Sciatic nerve (tissue), 2 donors: ENCODE data around the gene XPO4. TPM values are rescaled to one million over a fixed set of nuclear protein-coding genes. Genes with fewer than 3 reads are reported as not detected.
"Not testable (repeated sequence)": the region's sequence is repeated elsewhere in the genome, so short reads cannot be mapped to it uniquely, and the experiment has no call there.

Experiments
- ATAC-seq: fragments of 200-7000 bp; cut with Tn5 transposase; one replicate; pipeline ENCODE4 v1.9.1; 2020; ENCODE audit warnings: mild to moderate bottlenecking, moderate library complexity
- DNase-seq: peaks from one replicate; pipeline ENCODE4 v3.0.0-alpha.2; 2020; ENCODE audit warnings: low spot score
- intact Hi-C: fragments of 100-400 bp; cut with DNase I; formaldehyde crosslinking; loops from one replicate; pipeline ENCODE4 v1.14.2; 2022
- total RNA-seq: library from RNA; stranded (reverse); fragmentation: NEBNext Ultra II Directional; extraction: Animal tissue kit (Norgen Biotek cat#: 25700); gene quantifications from one replicate; pipeline ENCODE4 v1.2.1, GENCODE V29; 2021
- donor health status: DM: no; HTN: no; CAD: no.
- donor health status: DM: no; HTN: no; CAD: no.

Gene XPO4
- total RNA-seq, 1 donor from 2014 or later: 13.9 TPM

GRCh38 chr13:20901668-20902437 lies 693 bp downstream of the XPO4 start:
- no peak for DNase-seq
- ATAC-seq: peak; percentile 54
- intact Hi-C loops: no loop called here

GRCh38 chr13:20894245-20894644 lies 8.3 kb downstream of the XPO4 start:
- ATAC-seq (no peak), DNase-seq (no peak)
- intact Hi-C loops: no loop called here

- DNase-seq (no peak), ATAC-seq (no peak)
- intact Hi-C loops: no loop called here
Observed at GRCh38 chr13:20891768-20892167, 10.8 kb downstream of the XPO4 start.

- no peak for ATAC-seq
- DNase-seq: no peak
- intact Hi-C loops: no loop called here
Observed at GRCh38 chr13:20891034-20891433, 11.5 kb downstream of the XPO4 start.

GRCh38 chr13:20890540-20890939 lies 12.0 kb downstream of the XPO4 start:
- DNase-seq, intact Hi-C loops, ATAC-seq: not testable (repeated sequence)

- intact Hi-C loops: no loop called here
- DNase-seq: no peak
- no peak for ATAC-seq
Observed at GRCh38 chr13:20882206-20882605, 20.3 kb downstream of the XPO4 start.

DNA sequence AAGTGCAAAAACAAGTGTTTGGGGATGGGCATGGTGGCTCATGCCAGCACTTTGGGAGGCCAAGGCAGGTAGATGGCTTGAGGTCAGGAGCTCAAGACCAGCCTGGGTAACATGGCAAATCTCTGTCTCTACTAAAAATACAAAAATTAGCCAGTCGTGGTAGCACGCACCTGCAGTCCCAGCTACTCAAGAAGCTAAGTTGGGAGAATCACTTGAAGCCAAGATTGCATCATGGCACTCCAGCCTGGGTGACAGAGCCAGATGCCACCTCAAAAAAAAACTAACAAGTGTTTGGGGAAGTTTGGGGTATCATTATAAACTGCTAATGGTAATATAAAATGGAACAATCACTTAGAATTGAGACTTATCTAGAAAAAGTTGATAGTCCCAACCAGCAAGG lies 24.6 kb downstream of the XPO4 start:
- intact Hi-C loops: no loop called here
- no peak for DNase-seq
- no peak for ATAC-seq

- not testable (repeated sequence) for ATAC-seq
Observed at GRCh38 chr13:20876802-20877201, 25.7 kb downstream of the XPO4 start.

DNA sequence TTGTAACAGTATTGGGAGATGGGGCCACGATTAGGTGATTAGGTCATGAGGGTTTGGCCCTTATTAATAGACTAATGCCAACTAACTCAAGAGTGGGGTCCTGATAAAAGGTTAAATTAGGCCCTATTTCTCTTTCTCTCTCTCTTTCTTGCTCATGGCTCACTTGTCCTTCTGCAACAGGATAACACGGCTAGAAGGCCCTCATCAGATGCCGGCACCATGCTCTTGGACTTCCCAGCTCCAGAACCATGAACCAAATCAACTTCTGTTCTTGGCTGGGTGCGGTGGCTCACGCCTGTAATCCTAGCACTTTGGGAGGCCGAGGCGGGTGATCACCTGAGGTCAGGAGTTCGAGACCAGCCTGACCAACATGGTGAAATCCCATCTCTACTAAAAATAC lies 28.1 kb downstream of the XPO4 start:
- DNase-seq, ATAC-seq, intact Hi-C loops: not testable (repeated sequence)

More at GRCh38 chr13:20876802-20877201, 25.7 kb downstream of the XPO4 start:
- DNase-seq, intact Hi-C loops: not testable (repeated sequence)

GRCh38 chr13:20873348-20873747 lies 29.2 kb downstream of the XPO4 start:
- intact Hi-C loops: no loop called here
- ATAC-seq (no peak), DNase-seq (no peak)

DNA sequence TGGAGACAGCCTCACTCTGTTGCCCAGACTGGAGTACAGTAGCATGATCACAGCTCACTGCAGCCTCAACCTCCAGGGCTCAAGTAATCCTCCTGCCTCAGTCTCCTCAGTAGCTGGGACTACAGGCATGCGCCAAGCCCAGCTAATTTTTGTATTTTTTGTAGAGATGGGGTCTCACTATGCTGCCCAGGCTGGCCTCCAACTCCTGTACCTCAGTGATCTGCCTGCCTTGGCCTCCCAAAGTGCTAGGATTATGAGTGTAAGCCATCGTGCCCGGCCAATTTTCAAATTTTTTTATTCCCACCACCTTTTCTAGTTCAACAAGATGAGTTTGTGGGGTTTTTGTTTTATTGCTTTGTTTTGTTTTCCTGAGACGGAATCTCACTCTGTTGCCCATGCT lies 31.7 kb downstream of the XPO4 start:
- intact Hi-C loops: no loop called here
- ATAC-seq: no peak
- DNase-seq: no peak

DNA sequence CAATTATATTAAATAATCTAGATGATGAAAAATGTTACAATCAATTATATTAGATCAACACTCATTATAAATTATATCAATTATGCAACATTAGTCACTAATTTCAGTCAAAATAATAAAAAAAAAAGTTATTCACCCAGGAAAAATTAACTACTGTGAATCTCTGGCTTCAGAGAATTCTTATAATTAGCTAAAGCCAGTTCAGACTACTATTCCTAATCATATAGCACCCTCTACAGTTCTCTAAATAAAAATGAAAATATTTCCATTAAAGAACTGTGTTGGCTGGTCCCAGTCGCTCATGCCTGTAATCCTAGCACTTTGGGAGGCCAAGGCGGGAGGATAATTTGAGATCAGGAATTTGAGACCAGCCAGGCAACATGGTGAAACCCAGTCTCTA lies 33.0 kb downstream of the XPO4 start:
- ATAC-seq (peak; percentile 45), DNase-seq (no peak)
- intact Hi-C loops: no loop called here

- DNase-seq (no peak), ATAC-seq (no peak)
Observed at GRCh38 chr13:20867408-20867807, 35.1 kb downstream of the XPO4 start.

GRCh38 chr13:20861666-20862065 lies 40.9 kb downstream of the XPO4 start:
- DNase-seq, intact Hi-C loops, ATAC-seq: not testable (repeated sequence)

More at GRCh38 chr13:20867408-20867807, 35.1 kb downstream of the XPO4 start:
- intact Hi-C loops: no loop called here

DNA sequence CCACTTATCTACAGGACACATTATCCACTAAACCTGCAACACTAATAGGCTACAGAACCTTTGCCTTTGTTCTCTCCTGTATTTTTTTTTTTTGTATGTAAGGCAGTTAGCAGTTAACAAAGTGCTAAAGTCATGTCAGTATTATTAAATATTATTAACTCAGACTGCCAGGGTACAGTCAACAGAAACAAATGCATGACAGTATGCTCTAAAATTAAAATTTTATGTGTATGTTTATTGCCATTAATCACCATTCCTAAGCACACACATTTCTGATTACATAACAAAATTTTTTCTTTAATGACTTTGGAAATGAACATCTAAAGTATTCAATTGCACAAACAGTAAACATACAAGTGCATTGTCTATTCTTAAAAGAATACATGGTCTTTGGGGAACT lies 41.7 kb downstream of the XPO4 start:
- intact Hi-C loops: no loop called here
- ATAC-seq (no peak), DNase-seq (no peak)

GRCh38 chr13:20856650-20857049 lies 45.9 kb downstream of the XPO4 start:
- DNase-seq: no peak
- no peak for ATAC-seq
- intact Hi-C loops: no loop called here

GRCh38 chr13:20851844-20852402 lies 50.6 kb downstream of the XPO4 start:
- intact Hi-C loops: no loop called here
- DNase-seq: no peak
- no peak for ATAC-seq

GRCh38 chr13:20848944-20849343 lies 53.6 kb downstream of the XPO4 start:
- no peak for DNase-seq
- intact Hi-C loops: no loop called here
- no peak for ATAC-seq

DNA sequence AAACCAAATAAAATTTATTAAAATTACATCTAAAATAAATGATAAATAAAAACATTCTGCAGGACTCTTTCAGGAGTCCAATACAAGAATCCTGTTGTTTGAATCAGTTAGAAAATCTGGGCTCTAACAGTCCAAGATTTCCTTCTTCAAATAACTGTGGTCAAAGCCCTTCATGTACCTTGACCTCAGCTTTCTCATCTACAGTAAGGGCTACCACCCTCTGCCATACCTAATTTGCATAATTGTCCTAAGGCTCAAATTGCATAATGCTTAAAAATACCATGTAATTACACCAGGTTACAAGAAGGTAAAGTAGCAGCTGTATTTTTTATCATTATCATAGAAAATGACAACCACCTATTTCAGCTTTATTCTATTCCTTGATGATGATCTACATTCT lies 54.3 kb downstream of the XPO4 start:
- intact Hi-C loops: no loop called here
- no peak for DNase-seq
- no peak for ATAC-seq

DNA sequence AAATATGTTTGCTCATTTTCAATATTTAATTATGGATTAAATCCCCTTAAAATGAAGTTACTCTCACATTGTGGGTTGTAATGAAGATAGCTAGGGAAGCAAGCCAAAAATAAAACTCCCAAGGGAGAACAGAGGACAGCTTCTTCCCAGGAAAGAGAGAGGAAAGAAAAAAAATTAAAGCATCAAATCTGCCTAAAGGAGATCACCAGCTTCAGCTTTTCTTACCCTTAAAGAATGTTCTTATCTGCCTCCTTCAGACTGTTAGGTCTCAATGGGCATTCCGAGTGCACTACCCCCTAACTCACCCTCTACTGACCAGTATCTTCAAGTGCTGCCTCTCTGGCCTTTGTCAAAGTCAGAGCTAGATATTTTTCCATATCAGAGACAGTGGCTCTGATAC lies 55.2 kb downstream of the XPO4 start:
- intact Hi-C loops: no loop called here
- DNase-seq: no peak
- no peak for ATAC-seq

DNA sequence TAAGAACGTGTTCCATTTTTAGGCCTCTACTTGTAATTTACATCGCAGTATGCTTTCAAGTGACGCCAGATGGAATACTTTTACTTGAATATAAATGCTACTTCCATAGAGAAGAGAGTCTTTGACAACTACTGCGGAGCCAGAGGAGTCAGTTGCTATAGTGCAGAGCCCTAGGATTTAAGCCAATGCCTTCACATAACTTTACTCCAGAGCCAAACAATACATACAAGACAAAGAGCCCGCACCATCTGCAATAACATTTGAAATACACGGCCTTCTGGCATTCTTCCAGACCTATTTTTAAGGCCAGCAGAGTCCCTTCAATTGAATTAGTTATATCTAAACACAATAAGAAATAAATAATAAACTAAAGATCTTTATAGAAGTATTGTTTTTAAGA lies 59.4 kb downstream of the XPO4 start:
- ATAC-seq (no peak), DNase-seq (no peak)
- intact Hi-C loops: no loop called here
